GM19452 (cell line): Measurements from ENCODE around the gene FHL2.
"Not testable (repeated sequence)": the region's sequence is repeated elsewhere in the genome, so short reads cannot be mapped to it uniquely, and the experiment has no call there.

ENCODE experiments used
- ATAC-seq: cut with Tn5 transposase; IDR thresholded peaks from one replicate; pipeline ENCODE4 v1.9.1; 2021; ENCODE audit not compliant: unreplicated experiment

FHL2 gene

GRCh38 chr2:105398336-105399206, at the start of gene FHL2:
FHL2 (minus strand) TSS chr2:105399051; CDS start chr2:105386516, 12,535 bp downstream.
- ATAC-seq = peak; percentile 99

- no peak for ATAC-seq
Observed at GRCh38 chr2:105447476-105447875, 48.6 kb upstream of the FHL2 start.

GRCh38 chr2:105446501-105446900, 47.6 kb upstream of the FHL2 start:
- no peak for ATAC-seq

- no peak for ATAC-seq
Observed at GRCh38 chr2:105445976-105446375, 47.1 kb upstream of the FHL2 start.

DNA sequence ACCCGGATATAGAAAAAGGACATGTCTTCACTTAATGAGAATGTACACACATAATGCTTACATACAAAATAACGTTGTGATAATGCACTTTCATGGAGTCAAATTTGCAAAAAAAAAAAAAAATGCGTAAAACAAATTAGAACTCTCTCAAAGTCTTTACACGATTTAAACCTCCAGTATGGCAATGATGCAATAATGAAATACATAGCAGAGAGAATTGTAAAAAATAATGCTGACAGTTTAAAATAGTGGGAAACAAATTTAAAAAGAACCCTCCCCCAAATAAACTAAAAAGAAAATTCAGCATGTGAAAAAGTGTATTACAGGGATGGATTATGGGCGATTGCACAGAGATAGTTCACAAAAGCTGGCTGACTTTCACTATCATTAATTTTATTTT, 46.6 kb upstream of the FHL2 start:
- ATAC-seq = no peak

DNA sequence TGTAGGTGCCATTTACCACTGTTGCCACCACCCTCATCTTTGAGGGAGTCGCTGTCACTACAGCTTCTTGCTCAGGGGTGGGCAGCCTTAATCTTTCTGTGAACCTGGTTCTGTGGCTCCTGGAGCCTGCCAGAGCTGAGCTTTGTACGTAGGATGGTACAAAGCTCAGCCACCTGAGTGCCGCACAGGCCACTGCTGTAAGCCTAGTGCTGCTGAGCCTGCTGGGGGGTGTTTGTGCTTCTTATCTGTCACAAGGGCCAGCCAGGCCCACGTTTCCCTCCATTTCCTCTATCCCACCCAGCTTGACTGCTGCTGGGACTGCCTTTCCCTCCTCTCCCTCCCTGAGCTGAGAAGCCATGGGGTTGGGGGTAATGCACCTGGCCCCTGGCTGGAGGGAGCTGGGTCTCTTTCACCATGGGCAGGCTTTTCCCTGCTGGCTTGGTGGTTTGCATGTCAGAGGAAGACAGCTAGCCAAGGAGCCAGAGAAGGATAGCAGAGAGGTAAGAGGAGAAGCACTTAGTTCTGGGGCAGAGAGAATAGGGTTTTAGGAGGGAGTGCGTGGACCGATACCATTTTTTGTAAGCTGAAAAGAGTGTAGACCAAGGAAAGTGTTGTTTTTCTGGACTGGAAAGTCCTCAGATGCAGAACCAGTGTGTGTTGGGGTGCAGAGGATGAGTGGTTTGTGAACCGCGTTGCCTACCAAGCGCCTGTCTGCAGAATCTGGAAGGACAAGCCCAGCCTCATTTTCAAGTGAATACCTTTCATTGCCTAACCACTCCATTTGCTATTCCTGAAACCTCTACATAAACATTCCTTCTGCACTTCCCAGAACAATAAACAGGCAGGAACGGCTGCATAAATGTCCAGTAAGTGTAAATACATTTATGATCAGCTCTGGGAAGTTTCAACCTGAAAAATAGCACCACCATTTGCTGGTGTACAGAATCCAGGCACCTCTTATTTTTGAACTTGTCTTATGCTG, 45.1 kb upstream of the FHL2 start:
- ATAC-seq = no peak

GRCh38 chr2:105442721-105443120, 43.9 kb upstream of the FHL2 start:
- ATAC-seq = no peak

GRCh38 chr2:105442056-105442455, 43.2 kb upstream of the FHL2 start:
- ATAC-seq = no peak

DNA sequence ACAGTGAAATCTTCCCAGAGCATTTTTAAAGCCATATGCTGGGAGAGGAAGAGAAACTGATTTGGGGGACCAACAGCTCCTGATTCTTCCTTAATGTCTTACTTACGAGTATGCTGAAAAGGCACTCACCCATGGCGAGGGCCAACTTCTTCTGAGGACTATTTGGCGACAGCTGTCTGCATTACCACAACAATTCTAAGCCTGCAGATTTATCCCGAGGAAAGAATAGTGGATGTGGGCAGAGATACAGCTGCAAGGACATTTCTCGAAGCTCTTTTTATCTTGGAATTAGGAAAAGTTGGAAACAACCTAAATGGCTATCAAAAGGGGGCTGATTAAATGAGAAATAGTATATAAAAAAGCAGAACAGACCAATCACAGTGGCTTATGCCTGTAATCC, 40.3 kb upstream of the FHL2 start:
- ATAC-seq = no peak

DNA sequence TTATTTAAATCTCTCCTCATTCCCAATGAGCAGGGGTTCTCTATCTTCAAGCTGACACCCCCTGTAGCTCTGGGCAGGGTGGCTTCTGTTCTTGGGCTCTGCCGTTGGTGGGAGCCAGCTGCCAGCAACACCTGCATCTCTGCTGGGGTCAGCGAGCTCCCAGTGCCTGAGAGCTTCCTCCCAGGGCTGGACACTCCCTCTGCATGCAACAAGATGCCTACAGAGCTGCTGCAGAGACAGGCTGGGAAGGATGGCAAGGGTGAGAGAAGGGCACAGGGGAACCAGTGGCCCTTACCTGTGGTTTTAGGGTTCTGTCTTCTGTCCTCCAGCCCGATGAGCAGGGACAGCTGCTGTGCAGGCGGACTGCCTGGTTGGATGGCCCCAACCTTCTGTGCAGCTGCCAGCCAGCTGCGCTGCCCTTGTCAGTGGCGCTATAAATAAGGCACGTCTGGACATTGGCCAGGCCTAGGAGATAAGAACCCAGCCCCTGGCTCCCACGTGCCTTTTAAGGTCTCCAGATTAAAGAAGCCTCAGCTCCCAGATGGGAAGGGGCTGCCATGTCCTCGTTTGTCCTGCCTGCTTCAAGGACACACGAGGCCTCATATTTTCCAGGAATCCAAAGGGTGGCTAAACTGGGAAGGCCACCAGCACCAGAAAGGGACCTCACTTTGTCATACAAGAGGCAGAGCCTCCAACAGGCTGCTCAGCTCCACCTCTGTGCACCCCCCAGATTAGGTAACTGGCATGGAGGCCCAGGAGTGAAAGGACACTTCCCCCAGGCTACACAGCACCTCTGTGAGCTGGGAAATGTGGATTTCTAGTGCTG, 39.5 kb upstream of the FHL2 start:
- no peak for ATAC-seq

GRCh38 chr2:105437708-105438103, 38.9 kb upstream of the FHL2 start:
- ATAC-seq = no peak

GRCh38 chr2:105432749-105433148, 33.9 kb upstream of the FHL2 start:
- no peak for ATAC-seq

DNA sequence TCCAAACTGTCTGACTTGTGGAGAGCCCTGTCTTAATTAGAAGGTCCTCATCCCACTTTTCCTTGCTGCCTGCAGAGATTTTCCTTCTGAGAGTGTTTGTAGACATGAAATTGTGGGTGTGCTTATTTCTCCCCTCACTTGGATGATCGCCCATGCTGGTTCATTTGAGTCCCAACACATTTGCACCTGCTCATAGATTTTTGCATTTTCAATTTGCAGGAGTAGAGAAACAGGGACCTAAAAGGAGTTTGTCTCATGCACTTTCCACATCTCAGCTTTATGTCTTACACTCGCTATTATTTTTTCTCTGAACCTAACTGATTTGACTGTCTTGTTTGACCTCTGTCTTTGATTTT, 33.2 kb upstream of the FHL2 start:
- no peak for ATAC-seq

DNA sequence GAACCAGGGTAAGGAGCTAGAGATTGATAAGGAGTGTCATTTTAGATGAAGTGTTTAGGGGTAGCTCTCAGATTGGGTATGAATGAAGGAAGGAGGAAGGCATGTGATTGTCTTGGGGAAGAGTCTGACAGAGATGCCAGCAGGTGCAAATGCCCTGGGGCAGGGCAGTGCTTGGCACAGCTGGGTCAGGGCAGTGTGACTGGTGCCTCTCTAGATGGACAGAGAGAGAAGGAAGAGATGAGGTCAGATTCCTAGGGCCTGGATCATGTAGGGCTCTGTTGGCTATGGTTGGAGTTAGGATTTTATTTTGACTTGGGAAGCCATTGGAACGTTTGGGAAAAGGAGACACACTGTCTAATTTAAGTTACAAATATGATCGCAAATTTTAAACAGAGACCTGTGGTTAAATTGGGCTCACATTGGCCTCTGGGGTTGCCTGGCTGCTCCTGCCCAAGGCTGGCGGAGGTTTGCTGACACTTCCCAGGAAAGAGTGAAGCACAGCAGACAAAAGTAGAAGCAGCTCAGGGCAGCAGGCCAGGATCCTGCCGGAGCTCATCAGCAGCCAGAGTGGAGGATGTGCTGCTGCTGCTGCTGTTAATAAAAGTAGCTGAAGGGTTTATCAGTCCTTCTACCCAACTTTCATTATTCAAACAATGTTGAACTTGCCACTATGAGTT, 32.7 kb upstream of the FHL2 start:
- ATAC-seq = no peak

GRCh38 chr2:105428387-105429018, 29.7 kb upstream of the FHL2 start:
- no peak for ATAC-seq

DNA sequence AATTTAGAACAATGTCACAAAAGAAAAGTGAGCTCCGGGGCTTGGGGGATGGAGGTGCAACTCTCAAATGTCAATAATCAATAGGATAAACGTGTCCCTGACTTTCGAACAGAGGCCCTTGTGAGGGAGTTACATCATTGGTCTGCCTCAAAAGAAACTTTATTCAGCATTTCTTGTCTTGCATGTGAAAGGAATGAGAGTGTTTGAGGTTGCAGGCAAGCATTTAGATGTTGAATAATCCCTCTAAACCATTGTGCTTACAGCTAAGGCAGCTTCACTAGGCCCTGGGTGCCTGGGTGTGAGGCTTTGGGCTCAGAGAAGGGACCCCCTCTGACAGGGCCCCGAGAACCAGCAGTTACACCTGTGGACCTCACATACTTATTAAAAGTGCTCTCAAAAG, 28.6 kb upstream of the FHL2 start:
- ATAC-seq = no peak

DNA sequence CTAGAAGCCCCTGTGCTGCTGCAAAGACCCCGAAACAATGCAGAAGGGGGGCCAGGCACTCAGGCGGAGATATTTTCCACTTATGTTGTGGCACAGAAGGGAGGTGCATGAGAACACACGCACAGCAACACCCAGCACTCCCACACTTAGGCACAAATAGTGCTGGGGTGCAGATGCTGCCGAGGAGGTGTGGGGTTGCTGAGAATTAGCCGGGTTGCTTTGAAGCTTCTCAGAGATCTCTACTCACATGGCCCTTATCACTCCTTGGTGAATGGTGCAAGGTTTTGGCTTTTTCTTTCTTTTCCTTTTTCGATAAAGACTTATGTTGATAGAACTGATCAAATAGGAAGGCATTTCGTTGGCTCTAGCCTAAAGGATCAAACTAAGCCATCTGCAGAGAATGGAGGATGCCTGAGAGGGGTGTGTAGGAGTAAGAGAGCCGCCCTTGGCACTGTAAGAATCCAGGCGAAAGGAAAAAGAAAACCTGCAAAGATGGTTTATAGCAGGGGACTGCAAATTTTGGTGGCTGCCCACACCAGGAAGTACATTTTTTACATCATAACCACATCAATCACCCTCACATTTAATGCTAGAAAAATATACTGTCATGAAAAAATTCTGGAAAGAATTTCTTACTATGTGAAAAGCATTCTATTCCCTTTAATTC, 27.9 kb upstream of the FHL2 start:
- ATAC-seq = no peak

DNA sequence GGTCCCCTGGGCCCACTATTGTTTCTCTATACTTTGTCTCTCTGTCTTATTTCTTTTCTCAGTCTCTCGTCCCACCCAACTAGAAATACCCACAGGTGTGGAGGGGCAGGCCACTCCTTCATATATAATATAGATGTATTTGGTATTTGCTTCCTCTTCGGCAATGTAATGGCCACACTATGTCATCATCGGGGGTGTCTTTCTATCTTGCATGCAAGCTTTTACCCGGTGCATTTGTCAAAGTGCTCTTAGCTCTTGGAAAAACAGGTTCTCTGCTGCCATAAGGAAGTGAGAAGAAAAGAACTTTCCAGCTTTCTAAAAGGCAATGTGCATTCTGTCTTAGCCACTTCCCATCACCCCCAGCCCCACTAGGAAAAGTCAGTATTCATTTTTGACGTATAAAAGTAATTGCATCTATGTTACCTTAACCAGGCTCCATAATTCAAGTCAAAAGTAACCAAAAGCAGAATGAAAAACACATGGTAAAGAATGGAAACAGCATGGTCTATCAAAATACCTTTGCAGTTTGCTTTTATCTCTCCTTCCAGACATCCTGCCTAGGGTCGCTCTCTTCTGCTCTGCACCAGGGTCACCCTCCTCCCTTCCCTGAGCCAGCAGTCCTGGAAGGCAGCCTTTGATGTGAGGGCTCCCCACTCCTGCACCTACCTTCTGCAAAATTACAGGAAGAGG, 27.2 kb upstream of the FHL2 start:
- ATAC-seq = no peak

- ATAC-seq = not testable (repeated sequence)
Observed at GRCh38 chr2:105424836-105425235, 26.0 kb upstream of the FHL2 start.
